SKM-1 treated with dmso at 0.1 percent for 144 hours (cell line): ENCODE data around the gene PPFIBP1.
A peak's percentile ranks its signal among the peaks of the same experiment; 100 is the strongest.
"Not testable (repeated sequence)": the region's sequence is repeated elsewhere in the genome, so short reads cannot be mapped to it uniquely, and the experiment has no call there.

ENCODE experiments used
- DNase-seq: peaks from one replicate; lab custom pipeline; 2025; ENCODE audit not compliant: unreplicated experiment; lab: John Stamatoyannopoulos, UW

PPFIBP1 gene

DNA sequence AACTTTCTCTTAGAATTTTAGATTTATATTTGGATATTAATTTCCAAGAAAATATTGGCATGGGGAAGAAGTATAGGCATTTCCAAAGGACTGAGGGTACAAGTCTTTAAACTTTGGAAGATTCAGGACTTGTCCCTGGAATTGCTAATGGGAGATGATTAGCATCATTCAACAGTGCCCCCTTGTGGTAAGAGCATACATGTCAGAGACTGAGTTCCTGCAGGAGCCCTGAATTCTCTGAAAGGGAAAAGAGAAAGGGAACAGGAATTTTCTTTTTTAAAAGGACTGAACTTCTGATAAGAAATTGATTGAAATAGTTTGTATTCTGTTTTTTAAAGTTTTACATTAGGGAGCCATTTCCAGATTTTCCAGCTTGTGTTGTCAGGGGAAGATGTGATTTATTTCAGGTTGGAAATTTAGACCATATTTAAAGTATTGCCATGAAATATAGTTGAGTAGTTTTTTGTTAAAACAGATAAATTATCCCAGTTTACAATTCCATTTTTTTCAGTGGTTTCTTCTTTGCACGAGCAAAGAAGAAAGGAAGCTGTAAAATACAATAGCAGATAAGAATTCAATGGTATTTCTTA is 128.3 kb downstream of the PPFIBP1 start:
- DNase-seq: peak; percentile 7

DNA sequence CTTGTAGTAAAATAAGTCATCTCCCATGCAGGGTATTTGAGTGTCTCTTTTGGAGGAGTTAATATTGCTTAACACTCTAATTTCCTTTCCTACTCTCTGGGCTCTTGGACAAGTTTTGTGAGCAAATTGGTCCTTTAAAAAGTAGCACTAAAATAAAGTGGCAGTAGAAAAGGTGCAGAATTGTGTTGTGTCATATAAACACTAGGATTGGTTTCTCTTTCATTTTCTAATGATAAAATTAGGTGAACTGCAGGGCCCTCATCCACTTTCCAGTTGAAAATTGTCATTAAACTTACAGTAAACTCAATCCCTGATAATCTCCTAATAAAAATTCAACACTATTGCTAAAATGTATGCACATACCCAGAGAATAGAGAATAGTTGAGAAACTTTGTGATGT is 129.7 kb downstream of the PPFIBP1 start:
- DNase-seq: no peak

DNA sequence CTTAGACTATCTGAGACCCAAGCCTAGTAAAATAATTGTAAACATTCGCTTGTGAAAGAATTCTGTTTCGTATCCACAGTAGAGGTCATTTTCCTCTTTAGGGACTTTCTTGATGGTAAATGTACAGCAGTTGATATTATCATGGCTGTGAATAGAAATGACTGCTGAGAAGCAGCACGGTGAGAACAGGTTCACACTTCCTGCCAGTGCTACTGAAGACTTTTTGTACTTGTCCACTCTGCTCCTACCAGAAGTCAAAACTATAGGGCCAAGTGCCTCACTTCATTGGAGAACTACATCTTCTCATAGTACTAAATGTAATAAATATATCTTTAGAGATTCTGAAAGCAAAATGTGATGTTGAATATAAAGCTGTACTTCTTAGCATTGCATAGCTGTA is 131.5 kb downstream of the PPFIBP1 start:
- DNase-seq: not testable (repeated sequence)

DNA sequence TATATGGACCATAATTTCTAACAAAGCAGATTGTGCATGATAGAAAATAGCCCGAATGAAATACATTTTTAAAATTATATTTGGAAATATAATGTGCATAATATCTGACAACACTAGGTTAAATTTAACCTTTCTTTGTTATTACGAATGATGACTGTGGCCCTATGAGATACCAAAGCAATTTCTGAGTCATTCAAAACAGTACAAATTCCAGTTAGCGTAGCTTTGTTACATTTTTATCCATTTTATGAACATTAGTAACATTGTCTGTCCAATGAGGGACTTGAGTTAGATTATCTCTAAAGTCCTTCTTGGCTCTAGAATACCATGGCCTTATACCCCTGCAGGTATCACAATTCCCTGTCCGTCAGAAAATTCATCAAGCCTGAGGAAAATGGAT is 133.3 kb downstream of the PPFIBP1 start:
- DNase-seq: no peak

DNA sequence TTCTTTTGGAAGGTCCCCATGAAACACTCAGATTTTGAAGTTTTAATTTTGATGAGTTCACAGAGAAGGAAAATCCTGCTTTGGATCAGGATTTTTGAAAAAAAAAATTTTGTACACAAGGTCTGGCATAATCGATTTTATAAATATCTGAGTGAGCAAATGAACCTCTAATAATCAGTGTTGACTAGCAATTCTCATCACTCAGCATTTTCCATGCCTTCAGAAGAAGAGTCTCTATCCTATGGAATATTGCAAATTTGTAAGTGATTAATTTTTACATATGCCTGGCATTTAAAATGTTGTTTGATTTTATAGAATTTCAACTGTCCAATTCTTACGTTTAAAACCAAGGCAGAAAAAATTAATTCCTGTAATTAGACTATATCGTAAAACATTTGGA is 141.7 kb downstream of the PPFIBP1 start:
- DNase-seq: no peak

DNA sequence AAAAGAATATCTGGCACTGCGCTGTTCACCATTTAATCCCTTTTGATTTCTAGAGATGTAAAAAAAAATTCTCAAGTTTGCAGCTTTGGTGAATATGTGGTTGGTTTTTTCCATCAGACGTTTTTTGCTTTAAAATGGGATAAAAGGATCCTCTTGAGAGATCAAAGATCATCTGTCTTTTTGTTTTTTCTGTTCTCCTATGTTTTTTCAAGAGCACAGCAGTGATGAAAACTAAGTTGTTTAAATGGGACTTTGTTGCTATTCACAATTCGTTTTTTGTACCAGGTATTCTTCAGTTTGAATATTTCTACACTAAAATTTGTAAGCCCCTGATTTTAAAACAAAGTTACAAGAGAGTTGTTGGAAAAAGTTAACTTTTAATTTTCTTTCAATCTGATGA is 142.5 kb downstream of the PPFIBP1 start:
- no peak for DNase-seq

DNA sequence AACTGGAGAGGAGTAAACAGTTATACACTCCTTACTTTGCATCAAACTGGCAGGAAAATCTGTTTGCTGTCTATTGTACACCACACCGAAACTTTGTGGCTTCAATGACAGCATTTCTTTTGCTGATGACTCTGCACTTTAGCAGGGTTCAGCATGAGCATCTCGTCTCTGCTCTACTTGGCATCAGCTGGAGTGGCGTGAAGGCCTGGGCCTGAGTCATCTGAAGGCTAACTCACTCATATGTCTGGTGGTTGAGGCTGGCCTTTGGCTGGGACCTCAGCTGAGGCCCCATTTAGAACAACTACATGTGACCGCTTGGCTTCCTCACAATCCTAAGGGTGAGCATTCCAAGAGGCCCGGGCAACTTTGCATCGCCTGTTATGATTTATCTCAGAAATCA is 143.5 kb downstream of the PPFIBP1 start:
- no peak for DNase-seq

DNA sequence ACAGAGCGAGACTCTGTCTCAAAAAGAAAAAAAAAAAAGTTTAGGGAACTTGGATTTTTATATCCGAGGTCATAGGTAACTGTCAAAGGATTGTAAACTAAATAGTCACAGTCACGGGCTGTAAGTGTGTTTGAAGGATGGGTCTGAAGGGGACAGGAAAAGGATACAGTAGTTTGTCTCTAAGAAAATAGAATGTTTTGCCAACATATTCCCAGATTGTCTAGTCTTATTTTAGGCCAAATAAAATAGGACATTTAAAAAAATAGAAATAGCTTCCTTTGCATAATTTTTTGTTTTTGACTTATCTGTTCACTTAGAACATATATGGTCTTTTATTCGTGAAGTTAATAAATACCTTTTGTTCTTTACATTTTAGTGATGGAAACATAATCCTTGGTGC is 148.0 kb downstream of the PPFIBP1 start:
- DNase-seq: no peak

DNA sequence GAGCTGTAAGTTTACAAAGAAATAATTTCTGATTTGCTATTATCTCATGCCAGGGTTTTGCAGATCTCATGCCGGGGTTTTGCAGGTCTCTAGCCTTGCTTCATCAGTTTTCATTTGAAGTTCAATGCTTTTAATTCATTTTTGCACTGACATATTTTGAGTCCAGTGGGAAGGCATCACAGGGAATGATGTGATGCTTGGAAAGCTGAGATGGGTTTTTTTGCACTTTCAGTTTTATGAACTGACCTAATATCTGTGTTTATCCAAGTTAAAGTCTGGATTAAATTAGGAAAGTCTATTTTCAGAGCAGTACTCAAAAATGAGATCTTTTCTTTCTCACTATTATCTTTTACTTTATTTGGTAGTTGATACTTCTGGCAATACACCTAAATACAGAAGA is 148.6 kb downstream of the PPFIBP1 start:
- DNase-seq: no peak

DNA sequence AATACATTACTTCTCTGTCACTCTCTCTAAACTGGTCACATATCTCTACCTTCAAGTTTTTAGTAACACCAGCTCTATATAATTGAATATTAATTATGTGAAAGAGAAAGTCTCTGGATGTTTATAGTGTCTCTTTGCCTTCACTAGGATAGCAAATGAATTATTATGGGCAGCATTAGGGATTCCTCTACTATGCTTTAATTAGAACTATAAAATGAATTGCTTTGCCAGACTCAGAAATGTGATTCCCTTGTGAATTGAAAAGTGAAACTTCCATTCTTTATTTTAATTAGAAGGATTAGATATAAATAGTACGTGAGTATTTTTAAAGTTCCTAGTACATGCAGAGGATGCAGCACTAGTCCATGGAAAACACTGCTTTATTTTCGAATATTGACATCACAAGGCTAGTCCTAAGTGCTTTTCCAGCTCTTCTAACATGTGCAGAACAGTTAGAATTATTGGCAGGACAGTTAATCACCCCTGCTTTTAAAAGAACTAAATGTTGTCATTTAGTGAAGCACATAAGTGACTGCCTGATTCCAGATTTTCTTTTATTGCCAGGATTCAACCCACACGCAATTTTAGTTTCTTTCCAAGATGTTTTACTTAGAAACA is 149.2 kb downstream of the PPFIBP1 start:
- DNase-seq: no peak

DNA sequence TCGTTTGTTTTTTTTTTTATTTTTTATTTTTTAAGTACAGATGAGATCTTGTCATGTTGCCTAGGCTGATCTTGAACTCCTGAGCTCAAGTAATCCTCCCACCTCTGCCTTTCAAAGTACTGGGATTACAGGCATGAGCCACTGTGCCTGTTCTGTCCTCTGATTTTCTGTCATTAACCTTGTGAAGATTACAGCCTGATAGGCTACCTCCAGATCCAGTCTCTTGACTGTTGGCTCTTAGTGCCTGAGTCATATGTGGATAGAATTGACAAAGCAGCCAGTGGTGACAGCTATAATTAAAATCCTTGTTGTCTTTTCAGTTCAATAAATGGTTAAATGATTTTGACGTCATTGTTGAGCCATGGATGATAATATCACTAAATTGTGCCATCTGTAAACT is 151.0 kb downstream of the PPFIBP1 start:
- no peak for DNase-seq

DNA sequence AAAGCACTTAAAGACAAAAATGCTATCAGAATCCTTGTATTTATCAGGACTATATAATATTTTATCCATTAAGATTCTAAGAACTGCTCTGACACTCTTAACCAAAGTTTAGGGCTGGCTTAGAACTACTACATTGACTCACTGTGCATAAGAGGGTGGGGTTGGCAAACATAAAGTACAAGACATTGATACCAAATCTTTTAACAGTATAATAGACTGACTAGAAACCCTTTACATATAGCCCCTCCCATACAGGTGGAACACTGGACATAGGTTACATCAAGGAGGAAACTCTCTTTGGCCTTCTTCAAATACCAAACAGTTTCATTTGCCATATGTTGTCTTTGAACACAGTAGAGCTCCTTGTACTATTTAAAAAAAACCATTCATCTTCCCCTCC is 156.6 kb downstream of the PPFIBP1 start:
- no peak for DNase-seq

DNA sequence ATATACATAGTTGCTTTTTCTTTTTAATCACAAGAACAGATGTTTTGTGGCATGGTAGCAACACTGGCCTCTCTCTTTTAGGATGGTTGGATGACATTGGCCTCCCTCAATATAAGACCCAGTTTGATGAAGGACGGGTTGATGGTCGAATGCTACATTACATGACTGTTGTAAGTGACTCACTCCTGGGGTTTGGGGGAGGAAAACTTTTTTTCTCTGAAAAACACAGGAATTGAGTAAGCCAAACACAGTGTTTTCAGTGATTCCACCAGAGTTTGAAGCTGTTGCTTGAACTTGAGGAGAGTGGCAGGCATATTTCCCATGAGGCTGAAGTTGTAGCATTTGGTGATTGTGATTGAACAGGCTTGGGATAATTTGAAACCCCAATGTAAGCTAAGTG is 158.5 kb downstream of the PPFIBP1 start:
- DNase-seq: no peak

DNA sequence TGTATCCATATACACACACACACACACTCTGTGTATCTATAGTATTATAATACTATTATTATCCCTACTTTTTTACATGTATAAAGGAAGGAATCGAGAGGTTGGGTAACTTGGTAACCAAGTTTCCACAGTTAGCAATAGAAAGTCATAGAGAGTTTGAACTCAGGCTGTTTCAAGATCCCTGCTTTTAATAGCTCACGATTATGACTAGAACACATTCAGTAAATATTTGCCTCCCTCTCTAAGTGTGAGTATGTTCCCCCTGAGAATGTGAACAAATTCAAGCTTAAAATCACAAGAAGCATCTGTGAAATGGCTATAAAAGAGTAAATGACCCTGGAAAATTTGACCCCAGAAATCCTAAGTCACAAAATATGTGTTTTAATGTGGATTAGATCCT is 161.3 kb downstream of the PPFIBP1 start:
- no peak for DNase-seq

DNA sequence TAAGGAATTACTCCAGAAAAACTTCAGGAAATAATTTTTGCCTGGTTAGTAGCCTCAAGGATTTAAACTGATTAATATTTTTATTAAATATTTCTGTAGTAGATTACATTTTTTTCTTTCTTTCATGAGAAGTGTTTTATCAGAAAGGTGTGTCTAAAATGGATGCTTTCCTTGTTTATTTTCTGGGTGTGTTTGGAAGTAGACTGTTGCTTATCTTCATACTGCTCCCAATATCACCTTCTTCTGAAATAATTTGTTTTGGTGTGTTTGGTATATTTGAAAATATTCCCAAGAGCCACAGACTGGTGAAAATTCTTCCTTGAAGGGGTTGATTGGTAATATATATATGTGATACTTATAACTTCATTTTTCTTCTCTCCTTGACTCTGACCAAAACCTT is 162.1 kb downstream of the PPFIBP1 start:
- DNase-seq: no peak

DNA sequence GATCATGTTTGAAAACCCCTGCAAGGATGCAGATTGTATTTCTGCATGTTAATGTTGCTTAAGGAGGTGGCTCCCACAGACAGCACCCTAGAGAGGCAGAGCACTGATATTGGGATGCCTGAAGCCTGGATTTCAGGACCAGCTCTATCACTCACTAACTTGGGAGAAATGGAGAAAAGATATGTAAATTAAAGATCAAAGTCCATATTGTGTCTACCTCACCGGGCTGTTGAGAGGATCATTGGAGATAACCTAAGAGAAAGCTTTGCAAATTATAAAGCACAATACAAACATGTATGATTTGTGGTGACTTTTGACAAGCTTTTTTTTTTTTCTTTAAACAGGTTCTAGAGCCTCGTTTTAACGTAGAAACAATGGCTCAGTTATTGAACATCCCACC is 164.7 kb downstream of the PPFIBP1 start:
- DNase-seq: no peak

DNA sequence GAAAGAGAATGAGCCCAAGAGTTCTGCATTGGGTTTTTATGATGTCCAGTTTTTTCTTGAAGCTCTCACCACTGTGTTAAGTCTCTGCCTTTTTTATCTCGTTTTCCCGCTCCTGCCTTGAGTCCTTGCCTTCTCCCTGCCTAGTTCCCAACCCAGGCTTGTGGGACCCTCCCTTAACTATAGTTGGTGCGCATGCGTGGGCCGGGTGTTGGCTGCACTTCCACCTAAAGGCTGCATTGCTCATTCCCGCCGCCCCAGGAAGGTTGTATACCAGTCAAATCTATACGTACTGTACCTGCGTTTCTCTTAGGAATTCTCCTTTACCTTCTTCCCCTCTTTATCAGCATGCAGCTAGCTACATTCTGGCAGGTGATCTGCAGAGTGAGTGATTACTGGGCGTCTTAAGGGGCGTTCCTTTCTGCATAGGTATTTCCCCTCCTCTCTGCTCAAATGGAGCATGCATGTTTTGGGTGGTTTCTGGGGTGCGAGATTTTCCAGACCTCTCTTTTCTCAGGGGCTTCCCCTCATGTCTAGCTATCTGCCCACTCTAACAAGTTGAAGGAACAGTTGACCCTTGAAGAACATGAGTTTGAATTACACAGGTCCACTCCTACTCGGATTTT is 165.7 kb downstream of the PPFIBP1 start:
- no peak for DNase-seq

DNA sequence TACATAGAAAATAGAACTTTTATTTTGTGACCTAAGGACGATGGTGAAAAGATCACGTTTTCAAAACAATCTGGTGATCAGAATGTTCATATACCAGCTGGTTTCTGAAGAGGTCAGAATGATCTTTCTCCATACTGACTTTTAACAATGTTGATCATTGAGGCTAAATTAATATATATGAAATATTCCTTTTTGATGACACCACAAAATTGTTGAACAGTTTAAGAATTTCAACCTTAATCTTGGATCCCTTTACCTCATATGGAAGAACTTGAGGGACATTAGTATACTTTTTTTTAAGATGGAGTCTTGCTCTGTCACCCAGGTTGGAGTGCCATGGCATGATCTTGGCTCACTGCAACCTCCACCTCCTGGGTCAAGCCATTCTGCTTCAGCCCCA is 169.4 kb downstream of the PPFIBP1 start:
- DNase-seq: no peak

DNA sequence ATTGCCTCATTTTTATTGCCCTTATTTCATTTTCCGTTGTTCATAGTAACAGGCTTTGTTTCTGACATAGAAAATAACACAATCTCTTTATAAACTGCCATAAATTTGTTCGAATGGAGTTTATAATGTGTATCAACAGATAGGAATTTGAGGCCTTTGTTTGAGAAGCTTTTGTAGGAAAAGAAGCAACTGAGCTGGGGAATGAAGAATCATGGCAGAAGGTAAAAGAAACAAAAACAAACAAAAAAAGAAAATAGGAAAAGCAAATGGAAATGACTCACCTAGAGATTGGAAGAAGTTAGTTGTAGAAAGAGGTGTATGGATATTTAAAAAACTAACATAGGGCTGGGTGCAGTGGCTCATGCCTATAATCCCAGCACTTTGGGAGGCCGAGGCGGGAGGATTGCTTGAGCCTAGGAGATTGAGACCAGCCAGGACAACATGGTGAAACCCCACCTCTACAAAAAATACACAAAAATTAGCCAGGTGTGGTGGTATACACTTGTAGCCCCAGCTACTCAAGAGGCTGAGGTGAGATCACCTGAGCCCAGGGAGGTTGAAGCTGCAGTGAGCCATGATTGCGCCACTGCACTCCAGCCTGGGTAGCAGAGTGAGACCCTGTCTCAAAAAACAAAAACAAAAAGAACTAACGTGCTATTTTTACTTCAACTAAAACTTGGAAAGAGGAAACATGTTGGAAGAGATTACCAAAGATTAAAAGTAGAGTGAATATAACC is 171.7 kb downstream of the PPFIBP1 start:
- DNase-seq: no peak

DNA sequence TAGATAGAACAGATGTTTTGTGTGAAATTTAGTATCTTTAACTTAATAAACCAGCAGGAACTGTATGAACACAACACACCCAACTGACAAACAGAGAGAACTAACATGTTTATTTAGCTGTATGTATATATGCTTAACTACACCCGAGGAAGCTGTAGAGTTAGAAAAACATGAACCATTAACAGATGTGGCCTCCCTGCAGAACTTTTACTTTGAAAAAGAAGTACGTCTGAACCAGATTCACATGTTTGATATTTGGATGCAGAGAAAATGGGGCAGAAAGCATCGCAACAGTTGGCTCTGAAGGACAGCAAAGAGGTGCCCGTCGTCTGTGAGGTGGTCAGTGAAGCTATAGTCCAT is 172.3 kb downstream of the PPFIBP1 start, which contains the start of gene REP15:
REP15 (plus strand) TSS at position 155 of the 360 bp plus-strand sequence; CDS start at position 271, 116 bp downstream.
- DNase-seq: no peak

DNA sequence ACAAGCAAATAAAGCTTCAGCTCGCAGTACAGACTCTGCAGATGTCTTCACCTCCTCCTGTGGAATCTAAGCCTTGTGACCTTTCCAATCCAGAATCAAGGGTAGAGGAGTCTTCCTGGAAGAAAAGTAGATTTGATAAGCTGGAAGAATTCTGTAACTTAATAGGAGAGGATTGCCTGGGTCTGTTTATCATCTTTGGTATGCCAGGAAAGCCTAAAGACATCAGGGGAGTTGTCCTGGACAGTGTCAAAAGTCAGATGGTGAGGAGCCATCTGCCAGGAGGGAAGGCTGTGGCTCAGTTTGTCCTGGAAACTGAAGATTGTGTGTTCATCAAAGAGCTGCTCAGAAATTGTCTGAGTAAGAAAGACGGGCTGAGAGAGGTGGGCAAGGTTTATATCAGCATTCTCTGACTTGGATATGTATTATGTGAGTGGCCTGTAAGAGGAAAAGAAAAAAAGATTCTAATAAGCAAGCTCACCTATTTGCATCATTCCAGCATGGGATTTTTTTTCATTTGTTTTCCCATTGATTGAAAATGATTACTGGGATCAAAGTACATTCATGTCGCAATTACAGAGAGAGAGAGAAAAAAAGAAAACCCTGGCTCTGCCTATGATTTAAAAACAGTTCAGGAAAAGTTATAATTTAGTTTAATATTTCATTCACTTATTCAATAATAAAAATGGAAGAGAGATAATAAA is 173.0 kb downstream of the PPFIBP1 start:
- no peak for DNase-seq
